Liver (tissue), 9 donors: Measurements from ENCODE around the gene GPR152. TPM values are rescaled to one million over a fixed set of nuclear protein-coding genes. Genes with fewer than 3 reads are reported as not detected.

ENCODE experiments used
- DNase-seq: peaks from one replicate; pipeline ENCODE4 v3.0.0-alpha.2; 2017; ENCODE audit warnings: low spot score
- H3K27ac ChIP-seq, 2 donors: one replicate each; pipeline ENCODE4 v1.7.0; 2013; ENCODE audit warnings: inconsistent platforms in 2 of 2, low read length in 2 of 2, control low read depth in 1 of 2, low read depth in 1 of 2, mild to moderate bottlenecking in 1 of 2
- H3K27me3 ChIP-seq, 4 donors: one replicate each; pipeline versions ENCODE4 v1.6.1 to v1.7.0; 2013; ENCODE audit warnings: low read length in 3 of 4, inconsistent platforms in 1 of 4, mild to moderate bottlenecking in 1 of 4, moderate library complexity in 1 of 4; ENCODE audit not compliant: control insufficient read depth in 4 of 4, insufficient read depth in 4 of 4
- H3K36me3 ChIP-seq, 4 donors: one replicate each; pipeline versions ENCODE4 v1.6.1 to v1.7.0; 2013; ENCODE audit warnings: low read length in 3 of 4, mild to moderate bottlenecking in 3 of 4, low read depth in 1 of 4, moderate library complexity in 1 of 4; ENCODE audit not compliant: control insufficient read depth in 4 of 4, insufficient read depth in 3 of 4
- H3K4me1 ChIP-seq, 4 donors: one replicate each; pipeline versions ENCODE4 v1.6.1 to v1.7.0; 2013; ENCODE audit warnings: low read length in 3 of 4, mild to moderate bottlenecking in 3 of 4, moderate library complexity in 1 of 4; ENCODE audit not compliant: control insufficient read depth in 4 of 4, insufficient read depth in 4 of 4
- H3K4me3 ChIP-seq, 3 donors: one replicate each; pipeline versions ENCODE4 v1.6.1 to v1.7.0; 2013; ENCODE audit warnings: low read length in 3 of 3, control low read depth in 1 of 3, low read depth in 1 of 3, mild to moderate bottlenecking in 1 of 3
- H3K9ac ChIP-seq, 2 donors: one replicate each; pipeline ENCODE4 v1.7.0; 2013; ENCODE audit warnings: low read length in 2 of 2, mild to moderate bottlenecking in 2 of 2, moderate library complexity in 2 of 2, control low read depth in 1 of 2, low read depth in 1 of 2
- H3K9me3 ChIP-seq, 4 donors: one replicate each; pipeline versions ENCODE4 v1.6.1 to v1.7.0; 2013; ENCODE audit warnings: low read length in 3 of 4; ENCODE audit not compliant: control insufficient read depth in 4 of 4
- FOXA1 ChIP-seq: IDR thresholded peaks from 2 replicates; pipeline ENCODE4 v1.6.1; 2016; ENCODE audit warnings: antibody characterized with exemption
- FOXA2 ChIP-seq: IDR thresholded peaks from 2 replicates; pipeline ENCODE4 v1.6.1; 2016; ENCODE audit warnings: antibody characterized with exemption
- GABPA ChIP-seq, 2 donors: IDR thresholded peaks in 1 of 2; conservative IDR thresholded peaks in 1 of 2; 2 replicates each; pipeline ENCODE4 v1.6.1; 2016; ENCODE audit warnings: antibody characterized with exemption in 2 of 2, mild to moderate bottlenecking in 1 of 2, moderate library complexity in 1 of 2
- HNF4A ChIP-seq, 2 donors: conservative IDR thresholded peaks; 2 replicates each; pipeline ENCODE4 v1.6.1; 2016; ENCODE audit warnings: antibody characterized with exemption in 2 of 2, mild to moderate bottlenecking in 2 of 2
- HNF4G ChIP-seq: IDR thresholded peaks from 2 replicates; pipeline ENCODE4 v1.6.1; 2016; ENCODE audit warnings: antibody characterized with exemption
- JUND ChIP-seq, 2 donors: IDR thresholded peaks; 2 replicates each; pipeline ENCODE4 v1.6.1; 2016; ENCODE audit warnings: antibody characterized with exemption in 2 of 2
- NR2F2 ChIP-seq: IDR thresholded peaks from 2 replicates; pipeline ENCODE4 v1.6.1; 2016; ENCODE audit warnings: antibody characterized with exemption
- RAD21 ChIP-seq, 2 donors: IDR thresholded peaks; 2 replicates each; pipeline ENCODE4 v1.6.1; 2016; ENCODE audit warnings: antibody characterized with exemption in 2 of 2, mild to moderate bottlenecking in 2 of 2
- RXRA ChIP-seq, 2 donors: IDR thresholded peaks; 2 replicates each; pipeline ENCODE4 v1.6.1; 2017 to 2018; ENCODE audit warnings: antibody characterized with exemption in 2 of 2, mild to moderate bottlenecking in 1 of 2
- SP1 ChIP-seq: IDR thresholded peaks from 2 replicates; pipeline ENCODE4 v1.6.1; 2018; ENCODE audit warnings: antibody characterized with exemption, mild to moderate bottlenecking
- TAF1 ChIP-seq: conservative IDR thresholded peaks from 2 replicates; pipeline ENCODE4 v1.6.1; 2016; ENCODE audit warnings: antibody characterized with exemption, mild to moderate bottlenecking
- YY1 ChIP-seq: IDR thresholded peaks from 2 replicates; pipeline ENCODE4 v1.6.1; 2016; ENCODE audit warnings: antibody characterized with exemption, mild to moderate bottlenecking
- WGBS: extraction: QIAGEN DNeasy Blood & Tissue Kit; methylation state at CpG from one replicate; pipeline ENCODE4 v1.1.7; 2013; 5-methylcytosine and 5-hydroxymethylcytosine counted together
- polyA plus RNA-seq, 2 donors: library from polyadenylated mRNA; stranded (reverse) in 1 of 2; unstranded in 1 of 2; fragments of 200-250 nt in 1 of 2; fragments of >200 nt in 1 of 2; fragmentation: Nextera tagmentation in 1 of 2; extraction: Ambion mirVana in 1 of 2; gene quantifications; one replicate each; pipeline versions ENCODE4 v1.2.1 to v1.2.3, GENCODE V29; 2013 to 2015
- total RNA-seq, 2 donors: library from RNA; depleted of rRNA; stranded (reverse); fragments of >200 nt; gene quantifications; one replicate each; pipeline ENCODE4 v1.2.3, GENCODE V29; 2014
- TF ChIP-seq, protein P1 (sequence below): IDR thresholded peaks from 2 replicates; pipeline ENCODE4 v1.6.1; 2016; ENCODE audit warnings: antibody characterized with exemption
- TF ChIP-seq, protein P2 (sequence below): IDR thresholded peaks from 2 replicates; pipeline ENCODE4 v1.6.1; 2016; ENCODE audit warnings: antibody characterized with exemption
- TF ChIP-seq, protein P3 (sequence below): IDR thresholded peaks from 2 replicates; pipeline ENCODE4 v1.6.1; 2016; ENCODE audit warnings: antibody characterized with exemption
- TF ChIP-seq, protein P4 (sequence below): IDR thresholded peaks from 2 replicates; pipeline ENCODE4 v1.6.1; 2016; ENCODE audit warnings: antibody characterized with exemption, mild to moderate bottlenecking
- TF ChIP-seq, protein P5 (sequence below): fragments of 150-350 bp; IDR thresholded peaks from 2 replicates; pipeline ENCODE4 v1.5.1; 2017; ENCODE audit warnings: improper control_type of control experiment, low read depth, low read length; ENCODE audit not compliant: missing input control
- donor health status: healthy.
- donor health status: healthy.
- donor health status: healthy.
- donor health status: healthy.
- donor health status: healthy.

Gene GPR152
- total and polyA plus RNA-seq, 4 donors: not detected

DNA sequence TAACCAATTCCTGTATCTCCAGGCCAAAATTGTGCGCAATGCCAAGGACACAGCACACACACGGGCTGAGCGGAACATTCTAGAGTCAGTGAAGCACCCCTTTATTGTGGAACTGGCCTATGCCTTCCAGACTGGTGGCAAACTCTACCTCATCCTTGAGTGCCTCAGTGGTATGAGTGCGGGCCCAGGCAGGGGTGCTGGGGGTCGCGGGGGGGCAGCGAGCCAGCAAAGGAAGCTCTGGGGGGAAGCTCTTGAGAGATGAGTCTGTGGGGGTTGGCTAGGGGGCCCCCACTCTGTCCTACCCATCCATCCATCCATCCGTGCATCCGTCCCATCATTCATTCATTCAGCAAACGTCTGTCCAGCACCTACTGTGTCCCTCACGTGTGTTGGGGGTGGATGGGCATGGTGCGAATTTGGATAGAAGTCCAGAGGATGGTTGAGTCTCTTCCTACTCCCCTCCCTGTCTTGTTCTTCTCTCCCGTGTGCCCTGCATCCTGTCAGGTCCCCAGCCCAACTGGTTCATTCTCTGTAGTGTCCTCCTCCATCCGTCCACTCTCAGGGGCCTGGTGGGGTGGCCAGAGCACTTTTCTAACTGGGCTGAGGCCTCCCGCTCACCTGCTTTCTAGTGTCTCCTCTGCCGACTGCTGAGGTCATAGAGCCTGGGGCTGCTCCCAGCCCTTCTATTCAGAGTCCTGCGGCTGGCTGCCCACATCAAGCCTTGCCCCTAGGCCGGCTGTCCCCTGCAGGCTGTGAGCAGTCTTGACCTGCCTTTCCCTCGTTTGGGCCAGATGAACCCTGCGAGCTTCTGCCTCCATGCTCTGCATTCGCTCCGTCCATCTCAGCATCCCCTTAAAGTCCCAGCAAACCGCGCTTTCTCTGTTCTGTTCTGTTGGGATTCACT is 20.9 kb downstream of the GPR152 start:
- H3K4me1 ChIP-seq: peaks cover 3 to 19% (median 12%) of the 10 kb centered on the region in 4 donors
- H3K27me3 ChIP-seq: no peaks in the 10 kb centered on the region
- H3K36me3 ChIP-seq: peaks cover 3 to 39% (median 8%) of the 10 kb centered on the region in 4 donors
- no peak overlapping the region for H3K9ac ChIP-seq
- H3K9me3 ChIP-seq: no peaks in the 10 kb centered on the region
- no peak overlapping the region for H3K27ac ChIP-seq
- no peak for DNase-seq
- WGBS: 95% methylated on average over 24 of the region's 24 CpGs
- TF ChIP-seq GABPA (IDR thresholded peaks at IDR 0.05 in 1 of 2, conservative IDR thresholded peaks at IDR 0.05 in 1 of 2): no peak
- TF ChIP-seq HNF4A (conservative IDR thresholded peaks at IDR 0.05): no peak
- no peak for TF ChIP-seq NR2F2
- no peak for TF ChIP-seq SP1
- TF ChIP-seq, protein P1, sequence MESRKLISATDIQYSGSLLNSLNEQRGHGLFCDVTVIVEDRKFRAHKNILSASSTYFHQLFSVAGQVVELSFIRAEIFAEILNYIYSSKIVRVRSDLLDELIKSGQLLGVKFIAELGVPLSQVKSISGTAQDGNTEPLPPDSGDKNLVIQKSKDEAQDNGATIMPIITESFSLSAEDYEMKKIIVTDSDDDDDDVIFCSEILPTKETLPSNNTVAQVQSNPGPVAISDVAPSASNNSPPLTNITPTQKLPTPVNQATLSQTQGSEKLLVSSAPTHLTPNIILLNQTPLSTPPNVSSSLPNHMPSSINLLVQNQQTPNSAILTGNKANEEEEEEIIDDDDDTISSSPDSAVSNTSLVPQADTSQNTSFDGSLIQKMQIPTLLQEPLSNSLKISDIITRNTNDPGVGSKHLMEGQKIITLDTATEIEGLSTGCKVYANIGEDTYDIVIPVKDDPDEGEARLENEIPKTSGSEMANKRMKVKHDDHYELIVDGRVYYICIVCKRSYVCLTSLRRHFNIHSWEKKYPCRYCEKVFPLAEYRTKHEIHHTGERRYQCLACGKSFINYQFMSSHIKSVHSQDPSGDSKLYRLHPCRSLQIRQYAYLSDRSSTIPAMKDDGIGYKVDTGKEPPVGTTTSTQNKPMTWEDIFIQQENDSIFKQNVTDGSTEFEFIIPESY: no peak
- no peak for TF ChIP-seq TAF1
- TF ChIP-seq, protein P2, sequence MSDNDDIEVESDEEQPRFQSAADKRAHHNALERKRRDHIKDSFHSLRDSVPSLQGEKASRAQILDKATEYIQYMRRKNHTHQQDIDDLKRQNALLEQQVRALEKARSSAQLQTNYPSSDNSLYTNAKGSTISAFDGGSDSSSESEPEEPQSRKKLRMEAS: no peak
- TF ChIP-seq, protein P3, sequence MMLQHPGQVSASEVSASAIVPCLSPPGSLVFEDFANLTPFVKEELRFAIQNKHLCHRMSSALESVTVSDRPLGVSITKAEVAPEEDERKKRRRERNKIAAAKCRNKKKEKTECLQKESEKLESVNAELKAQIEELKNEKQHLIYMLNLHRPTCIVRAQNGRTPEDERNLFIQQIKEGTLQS: no peak
- TF ChIP-seq JUND (IDR thresholded peaks at IDR 0.05): no peak
- TF ChIP-seq RAD21 (IDR thresholded peaks at IDR 0.05): no peak
- TF ChIP-seq FOXA1: no peak
- TF ChIP-seq, protein P4, sequence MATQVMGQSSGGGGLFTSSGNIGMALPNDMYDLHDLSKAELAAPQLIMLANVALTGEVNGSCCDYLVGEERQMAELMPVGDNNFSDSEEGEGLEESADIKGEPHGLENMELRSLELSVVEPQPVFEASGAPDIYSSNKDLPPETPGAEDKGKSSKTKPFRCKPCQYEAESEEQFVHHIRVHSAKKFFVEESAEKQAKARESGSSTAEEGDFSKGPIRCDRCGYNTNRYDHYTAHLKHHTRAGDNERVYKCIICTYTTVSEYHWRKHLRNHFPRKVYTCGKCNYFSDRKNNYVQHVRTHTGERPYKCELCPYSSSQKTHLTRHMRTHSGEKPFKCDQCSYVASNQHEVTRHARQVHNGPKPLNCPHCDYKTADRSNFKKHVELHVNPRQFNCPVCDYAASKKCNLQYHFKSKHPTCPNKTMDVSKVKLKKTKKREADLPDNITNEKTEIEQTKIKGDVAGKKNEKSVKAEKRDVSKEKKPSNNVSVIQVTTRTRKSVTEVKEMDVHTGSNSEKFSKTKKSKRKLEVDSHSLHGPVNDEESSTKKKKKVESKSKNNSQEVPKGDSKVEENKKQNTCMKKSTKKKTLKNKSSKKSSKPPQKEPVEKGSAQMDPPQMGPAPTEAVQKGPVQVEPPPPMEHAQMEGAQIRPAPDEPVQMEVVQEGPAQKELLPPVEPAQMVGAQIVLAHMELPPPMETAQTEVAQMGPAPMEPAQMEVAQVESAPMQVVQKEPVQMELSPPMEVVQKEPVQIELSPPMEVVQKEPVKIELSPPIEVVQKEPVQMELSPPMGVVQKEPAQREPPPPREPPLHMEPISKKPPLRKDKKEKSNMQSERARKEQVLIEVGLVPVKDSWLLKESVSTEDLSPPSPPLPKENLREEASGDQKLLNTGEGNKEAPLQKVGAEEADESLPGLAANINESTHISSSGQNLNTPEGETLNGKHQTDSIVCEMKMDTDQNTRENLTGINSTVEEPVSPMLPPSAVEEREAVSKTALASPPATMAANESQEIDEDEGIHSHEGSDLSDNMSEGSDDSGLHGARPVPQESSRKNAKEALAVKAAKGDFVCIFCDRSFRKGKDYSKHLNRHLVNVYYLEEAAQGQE: no peak
- TF ChIP-seq RXRA (IDR thresholded peaks at IDR 0.05): no peak
- TF ChIP-seq, protein P5, sequence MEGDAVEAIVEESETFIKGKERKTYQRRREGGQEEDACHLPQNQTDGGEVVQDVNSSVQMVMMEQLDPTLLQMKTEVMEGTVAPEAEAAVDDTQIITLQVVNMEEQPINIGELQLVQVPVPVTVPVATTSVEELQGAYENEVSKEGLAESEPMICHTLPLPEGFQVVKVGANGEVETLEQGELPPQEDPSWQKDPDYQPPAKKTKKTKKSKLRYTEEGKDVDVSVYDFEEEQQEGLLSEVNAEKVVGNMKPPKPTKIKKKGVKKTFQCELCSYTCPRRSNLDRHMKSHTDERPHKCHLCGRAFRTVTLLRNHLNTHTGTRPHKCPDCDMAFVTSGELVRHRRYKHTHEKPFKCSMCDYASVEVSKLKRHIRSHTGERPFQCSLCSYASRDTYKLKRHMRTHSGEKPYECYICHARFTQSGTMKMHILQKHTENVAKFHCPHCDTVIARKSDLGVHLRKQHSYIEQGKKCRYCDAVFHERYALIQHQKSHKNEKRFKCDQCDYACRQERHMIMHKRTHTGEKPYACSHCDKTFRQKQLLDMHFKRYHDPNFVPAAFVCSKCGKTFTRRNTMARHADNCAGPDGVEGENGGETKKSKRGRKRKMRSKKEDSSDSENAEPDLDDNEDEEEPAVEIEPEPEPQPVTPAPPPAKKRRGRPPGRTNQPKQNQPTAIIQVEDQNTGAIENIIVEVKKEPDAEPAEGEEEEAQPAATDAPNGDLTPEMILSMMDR: no peak
- TF ChIP-seq FOXA2: no peak
- TF ChIP-seq YY1: no peak
- no peak for TF ChIP-seq HNF4G
- H3K4me3 ChIP-seq: no peak overlapping the region
